ENCODE results near the gene LYL1. TPM values are rescaled to one million over a fixed set of nuclear protein-coding genes. Genes with fewer than 3 reads are reported as not detected.
A peak's percentile ranks its signal among the peaks of the same experiment; 100 is the strongest.

Gene LYL1
- total and polyA plus RNA-seq, 9 of the 15 experiments (the other 6 are each of a cell fraction or from before 2014, with no cell fraction given), result 1.3 to 266 (median 34.0) TPM

DNA sequence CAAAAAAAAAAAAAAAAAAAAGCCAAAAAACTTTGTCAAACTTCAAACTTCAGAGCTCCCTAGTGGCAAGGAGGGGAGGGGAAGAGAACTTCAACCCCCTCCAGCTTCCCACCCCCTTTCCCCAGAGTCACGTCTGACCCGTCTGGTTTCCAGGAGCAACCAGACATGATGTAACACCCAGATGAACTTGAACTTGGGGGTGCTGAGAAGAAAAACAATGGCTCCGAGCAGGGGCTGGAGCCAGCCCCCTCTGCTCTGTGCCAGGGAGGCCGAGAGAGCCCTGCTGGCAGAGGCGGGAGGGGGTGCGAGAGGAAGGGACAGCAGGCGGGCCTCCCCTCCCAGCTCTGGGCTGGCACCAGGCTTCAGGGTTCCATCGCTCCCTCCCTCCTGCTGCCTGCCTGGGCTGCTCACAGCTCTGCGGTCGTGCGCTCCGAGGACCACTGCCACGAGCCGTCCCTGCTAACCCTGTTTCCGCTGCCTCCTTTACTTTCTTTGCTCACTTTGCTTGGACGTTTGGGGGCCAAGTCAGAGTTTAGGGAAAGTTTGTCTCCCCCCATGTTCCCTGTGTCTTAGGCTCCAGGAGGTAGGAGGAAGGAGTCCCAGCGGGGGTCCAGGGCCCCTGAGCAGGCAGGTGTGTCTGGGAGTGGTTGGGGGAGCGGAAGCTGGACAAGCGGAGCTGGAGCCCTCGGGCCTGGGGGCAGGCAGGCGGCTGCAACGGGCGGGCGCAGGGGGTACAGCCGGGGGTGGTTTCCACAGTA lies 11.1 kb downstream of the LYL1 start:
- H3K36me3 ChIP-seq (ENCODE audit: control insufficient read depth, insufficient read depth, low read length), result peaks cover 10% of the 10 kb centered on the region; the same call in 1 of the 3 replicates
- H3K27me3 ChIP-seq (ENCODE audit: control insufficient read depth in 2 of 2, insufficient read depth in 2 of 2, low read length in 2 of 2), result no peaks in the 10 kb centered on the region
- POLR2A ChIA-PET, result interaction anchor here (0.6 to 0.8 kb wide), 2 partner anchors 97 to 115 kb away, joined by 3 to 5 read pairs; no protein-coding TSS in a partner anchor
- no peaks in the 10 kb centered on the region for H3K79me2 ChIP-seq (ENCODE audit: control insufficient read depth, insufficient read depth, low read length)
- WGBS (ENCODE audit: insufficient coverage, low coverage, missing lambda C conversion rate), result 81% methylated on average over 18 of the region's 25 CpGs
- no peak overlapping the region for H2AFZ ChIP-seq (ENCODE audit: low read depth, low read length)
- intact Hi-C loops (cut with micrococcal nuclease) (loop anchor here (5.0 kb wide), 1 partner anchor 59 kb away; no protein-coding TSS in a partner anchor), in situ Hi-C loops (cut with MboI) (loop anchor here (5.0 kb wide), 1 partner anchor 114 kb away; no protein-coding TSS in a partner anchor)
- H3K4me1 ChIP-seq (replicated peaks in 1 of 2; ENCODE audit: control insufficient read depth in 2 of 2, insufficient read depth in 2 of 2, low read length in 2 of 2), result peaks cover 26 to 71% of the 10 kb centered on the region in 2 experiments
- no peak overlapping the region for H3K4me3 ChIP-seq
- H3K27ac ChIP-seq (ENCODE audit: extremely low read depth, low read depth, low read length), result no peak overlapping the region
- peak overlapping the region in 1 of 2 experiments; percentile 51; a peak in 1 of 4 replicates for H3K9ac ChIP-seq (ENCODE audit: insufficient read depth in 1 of 2, low read depth in 2 of 2, low read length in 2 of 2)
- FAIRE-seq (no peak), ATAC-seq (no peak), DNase-seq (ENCODE audit: extremely low read depth in 1 of 4, low spot score in 3 of 4) (no peak)
- no TSS peak for BruUV-seq (replicated peaks)
- no peaks in the 10 kb centered on the region for H3K9me3 ChIP-seq (replicated peaks; ENCODE audit: control insufficient read depth, insufficient read depth, low read depth, low read length)
- CTCF ChIA-PET (ENCODE audit: low intra/inter-chr PET ratio), result interaction anchor here (3.7 to 4.7 kb wide), 2 partner anchors 113 to 126 kb away, joined by 46 to 59 read pairs; no protein-coding TSS in a partner anchor
- no peaks in the 10 kb centered on the region for H4K20me1 ChIP-seq (replicated peaks; ENCODE audit: control insufficient read depth, insufficient read depth, low read length)
- H3K4me2 ChIP-seq (ENCODE audit: insufficient read depth, low read length), result no peak overlapping the region
- no peaks in the 10 kb centered on the region for H3K9me1 ChIP-seq (ENCODE audit: control insufficient read depth, insufficient read depth, low read length)
- TF ChIP-seq MTA3 (IDR thresholded peaks at IDR 0.05; ENCODE audit: borderline replicate concordance) (0 out of 2 replicates have a peak, but pooled peaks have one; percentile 25), CEBPG (CRISPR knock-in tag; IDR thresholded peaks at IDR 0.05) (peak; percentile 59), CEBPG (tag; conservative IDR thresholded peaks at IDR 0.05 in 1 of 2, IDR thresholded peaks at IDR 0.05 in 1 of 2) (no peak; a peak in 2 of 4 replicates), ZNF384 (IDR thresholded peaks at IDR 0.05; ENCODE audit: low read depth, low read length) (peak; percentile 80), ESRRA (IDR thresholded peaks at IDR 0.05; ENCODE audit: borderline replicate concordance, low read depth) (no peak), SMAD4 (CRISPR knock-in tag; conservative IDR thresholded peaks at IDR 0.05) (peak; percentile 63; the same call in 1 of the 2 replicates), HDGF (IDR thresholded peaks at IDR 0.05) (no peak), SUPT5H (IDR thresholded peaks at IDR 0.05) (no peak)
- TF ChIP-seq, protein P1, sequence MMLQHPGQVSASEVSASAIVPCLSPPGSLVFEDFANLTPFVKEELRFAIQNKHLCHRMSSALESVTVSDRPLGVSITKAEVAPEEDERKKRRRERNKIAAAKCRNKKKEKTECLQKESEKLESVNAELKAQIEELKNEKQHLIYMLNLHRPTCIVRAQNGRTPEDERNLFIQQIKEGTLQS (IDR thresholded peaks at IDR 0.05), result peak; percentile 51
- TF ChIP-seq, protein P1 (CRISPR knock-in tag; conservative IDR thresholded peaks at IDR 0.05), result no peak
- TF ChIP-seq, protein P2, sequence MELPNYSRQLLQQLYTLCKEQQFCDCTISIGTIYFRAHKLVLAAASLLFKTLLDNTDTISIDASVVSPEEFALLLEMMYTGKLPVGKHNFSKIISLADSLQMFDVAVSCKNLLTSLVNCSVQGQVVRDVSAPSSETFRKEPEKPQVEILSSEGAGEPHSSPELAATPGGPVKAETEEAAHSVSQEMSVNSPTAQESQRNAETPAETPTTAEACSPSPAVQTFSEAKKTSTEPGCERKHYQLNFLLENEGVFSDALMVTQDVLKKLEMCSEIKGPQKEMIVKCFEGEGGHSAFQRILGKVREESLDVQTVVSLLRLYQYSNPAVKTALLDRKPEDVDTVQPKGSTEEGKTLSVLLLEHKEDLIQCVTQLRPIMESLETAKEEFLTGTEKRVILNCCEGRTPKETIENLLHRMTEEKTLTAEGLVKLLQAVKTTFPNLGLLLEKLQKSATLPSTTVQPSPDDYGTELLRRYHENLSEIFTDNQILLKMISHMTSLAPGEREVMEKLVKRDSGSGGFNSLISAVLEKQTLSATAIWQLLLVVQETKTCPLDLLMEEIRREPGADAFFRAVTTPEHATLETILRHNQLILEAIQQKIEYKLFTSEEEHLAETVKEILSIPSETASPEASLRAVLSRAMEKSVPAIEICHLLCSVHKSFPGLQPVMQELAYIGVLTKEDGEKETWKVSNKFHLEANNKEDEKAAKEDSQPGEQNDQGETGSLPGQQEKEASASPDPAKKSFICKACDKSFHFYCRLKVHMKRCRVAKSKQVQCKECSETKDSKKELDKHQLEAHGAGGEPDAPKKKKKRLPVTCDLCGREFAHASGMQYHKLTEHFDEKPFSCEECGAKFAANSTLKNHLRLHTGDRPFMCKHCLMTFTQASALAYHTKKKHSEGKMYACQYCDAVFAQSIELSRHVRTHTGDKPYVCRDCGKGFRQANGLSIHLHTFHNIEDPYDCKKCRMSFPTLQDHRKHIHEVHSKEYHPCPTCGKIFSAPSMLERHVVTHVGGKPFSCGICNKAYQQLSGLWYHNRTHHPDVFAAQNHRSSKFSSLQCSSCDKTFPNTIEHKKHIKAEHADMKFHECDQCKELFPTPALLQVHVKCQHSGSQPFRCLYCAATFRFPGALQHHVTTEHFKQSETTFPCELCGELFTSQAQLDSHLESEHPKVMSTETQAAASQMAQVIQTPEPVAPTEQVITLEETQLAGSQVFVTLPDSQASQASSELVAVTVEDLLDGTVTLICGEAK (IDR thresholded peaks at IDR 0.05), result no peak
- TF ChIP-seq, protein P2 (CRISPR knock-in tag; IDR thresholded peaks at IDR 0.05), result peak; percentile 61; the same call in 1 of the 2 replicates

Data from K562 (cell line).